ENCODE measurements around the gene SYNJ2.

Gene SYNJ2

GRCh38 chr6:158040051-158040803 lies 58.6 kb downstream of the SYNJ2 start:
- no peaks in the 10 kb centered on the region for H3K79me2 ChIP-seq (ENCODE audit: insufficient read depth, low read length)
- ATAC-seq (ENCODE audit: insufficient read depth, low read depth) (peak; percentile 64; the same call in 1 of the 3 replicates), DNase-seq (peak; percentile 35)
- no peak overlapping the region for H3K4me2 ChIP-seq (ENCODE audit: insufficient read depth, low read length)
- no peak overlapping the region for H2AFZ ChIP-seq (ENCODE audit: low read depth, low read length)
- H3K27me3 ChIP-seq (ENCODE audit: insufficient read depth, low read length, poor library complexity) = no peaks in the 10 kb centered on the region
- H3K36me3 ChIP-seq (ENCODE audit: insufficient read depth, low read length) = peaks cover 32% of the 10 kb centered on the region
- H3K9ac ChIP-seq (ENCODE audit: low read depth, low read length) = no peak overlapping the region
- no peak overlapping the region for H3K27ac ChIP-seq (ENCODE audit: low read length)
- peaks cover 10% of the 10 kb centered on the region for H4K20me1 ChIP-seq (ENCODE audit: insufficient read depth, low read length)
- no peaks in the 10 kb centered on the region for H3K4me1 ChIP-seq (ENCODE audit: insufficient read depth, low read length)
- H3K4me3 ChIP-seq (ENCODE audit: low read depth in 1 of 2, low read length in 2 of 2) = no peak overlapping the region
- H3K9me3 ChIP-seq (ENCODE audit: insufficient read depth, low read length, severe bottlenecking) = no peaks in the 10 kb centered on the region
- no peak for TF ChIP-seq EZH2 (IDR thresholded peaks at IDR 0.05; ENCODE audit: borderline replicate concordance, low read depth, low read length, severe bottlenecking)
- no peak for TF ChIP-seq CTCF (IDR thresholded peaks at IDR 0.05; ENCODE audit: borderline replicate concordance, extremely low read depth, low read length, poor library complexity, severe bottlenecking)

DNA sequence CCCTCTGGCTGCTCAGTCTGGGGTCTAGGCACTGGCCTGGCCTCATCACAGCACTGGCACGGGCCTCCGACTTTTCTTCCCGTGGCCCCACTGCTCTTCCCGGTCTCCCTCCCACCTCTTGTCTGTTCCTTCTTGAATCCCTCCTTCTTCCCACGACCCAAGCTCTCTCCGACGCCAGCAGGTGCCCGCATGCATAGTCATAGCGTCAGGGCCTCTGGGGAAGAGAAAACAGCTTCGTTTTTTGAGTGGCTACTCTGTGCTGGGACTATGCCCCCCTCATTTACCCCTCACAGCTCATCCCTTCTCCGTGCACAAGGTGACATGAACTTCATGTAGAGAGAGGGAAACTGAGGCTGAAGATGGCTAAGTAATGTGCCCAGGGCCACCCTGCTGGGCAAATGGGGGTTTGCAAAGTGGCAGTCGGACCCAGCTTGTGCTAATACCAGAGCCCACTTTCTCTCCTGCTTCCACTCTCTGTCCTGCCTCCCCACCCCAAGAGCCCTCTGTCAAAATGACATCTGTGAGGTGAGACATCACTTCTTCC lies 59.2 kb downstream of the SYNJ2 start:
- H3K4me2 ChIP-seq (ENCODE audit: insufficient read depth, low read length) = no peak overlapping the region
- H4K20me1 ChIP-seq (ENCODE audit: insufficient read depth, low read length) = peaks cover 10% of the 10 kb centered on the region
- H3K9ac ChIP-seq (ENCODE audit: low read depth, low read length) = no peak overlapping the region
- no peak overlapping the region for H2AFZ ChIP-seq (ENCODE audit: low read depth, low read length)
- DNase-seq (no peak), ATAC-seq (ENCODE audit: insufficient read depth, low read depth) (no peak)
- TF ChIP-seq EZH2 (IDR thresholded peaks at IDR 0.05; ENCODE audit: borderline replicate concordance, low read depth, low read length, severe bottlenecking) (no peak), CTCF (IDR thresholded peaks at IDR 0.05; ENCODE audit: borderline replicate concordance, extremely low read depth, low read length, poor library complexity, severe bottlenecking) (no peak)
- peaks cover 32% of the 10 kb centered on the region for H3K36me3 ChIP-seq (ENCODE audit: insufficient read depth, low read length)
- no peak overlapping the region for H3K4me3 ChIP-seq (ENCODE audit: low read depth in 1 of 2, low read length in 2 of 2)
- no peak overlapping the region for H3K27ac ChIP-seq (ENCODE audit: low read length)
- no peaks in the 10 kb centered on the region for H3K27me3 ChIP-seq (ENCODE audit: insufficient read depth, low read length, poor library complexity)
- H3K79me2 ChIP-seq (ENCODE audit: insufficient read depth, low read length) = no peaks in the 10 kb centered on the region
- H3K9me3 ChIP-seq (ENCODE audit: insufficient read depth, low read length, severe bottlenecking) = no peaks in the 10 kb centered on the region
- H3K4me1 ChIP-seq (ENCODE audit: insufficient read depth, low read length) = no peaks in the 10 kb centered on the region

DNA sequence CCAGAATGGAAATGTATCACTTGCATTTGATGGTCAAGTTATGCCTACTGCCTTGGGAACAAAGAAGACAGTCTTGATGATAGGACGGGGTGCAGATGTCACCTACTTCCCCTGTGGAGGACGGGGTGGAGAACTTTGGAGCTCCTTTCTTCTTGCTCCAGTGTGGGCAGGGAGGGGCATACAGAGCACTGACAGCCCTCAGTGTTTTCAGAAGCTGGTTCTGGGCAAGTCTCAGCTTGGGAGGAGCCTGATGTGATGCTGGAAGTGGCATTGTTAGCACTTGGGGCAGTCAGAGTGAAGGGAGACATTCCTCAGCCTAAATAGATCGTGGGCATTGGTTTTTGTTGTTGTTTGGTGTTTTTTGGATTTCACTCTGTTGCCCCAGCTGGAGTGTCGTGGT lies 59.7 kb downstream of the SYNJ2 start:
- Histone ChIP-seq H3K9me3 (ENCODE audit: insufficient read depth, low read length, severe bottlenecking) (no peaks in the 10 kb centered on the region), H2AFZ (ENCODE audit: low read depth, low read length) (no peak overlapping the region), H3K79me2 (ENCODE audit: insufficient read depth, low read length) (no peaks in the 10 kb centered on the region), H3K4me3 (ENCODE audit: low read depth in 1 of 2, low read length in 2 of 2) (no peak overlapping the region), H4K20me1 (ENCODE audit: insufficient read depth, low read length) (peaks cover 10% of the 10 kb centered on the region), H3K4me2 (ENCODE audit: insufficient read depth, low read length) (no peak overlapping the region), H3K4me1 (ENCODE audit: insufficient read depth, low read length) (no peaks in the 10 kb centered on the region), H3K27me3 (ENCODE audit: insufficient read depth, low read length, poor library complexity) (no peaks in the 10 kb centered on the region), H3K9ac (ENCODE audit: low read depth, low read length) (no peak overlapping the region), H3K36me3 (ENCODE audit: insufficient read depth, low read length) (peaks cover 30% of the 10 kb centered on the region), H3K27ac (ENCODE audit: low read length) (no peak overlapping the region)
- DNase-seq (no peak), ATAC-seq (ENCODE audit: insufficient read depth, low read depth) (no peak)
- no peak for TF ChIP-seq EZH2 (IDR thresholded peaks at IDR 0.05; ENCODE audit: borderline replicate concordance, low read depth, low read length, severe bottlenecking)
- TF ChIP-seq CTCF (IDR thresholded peaks at IDR 0.05; ENCODE audit: borderline replicate concordance, extremely low read depth, low read length, poor library complexity, severe bottlenecking) = no peak
